Trophoblast cell (in vitro differentiated cells and primary cell): ENCODE results near the gene KIF18B.
"Not testable (repeated sequence)": the region's sequence is repeated elsewhere in the genome, so short reads cannot be mapped to it uniquely, and the experiment has no call there.

Experiments used
- DNase-seq, 2 donors: peaks; one replicate each; pipeline ENCODE4 v3.0.0-alpha.2; 2016
- H2AFZ ChIP-seq: 2 replicates; pipeline ENCODE4 v1.6.1; 2013; ENCODE audit warnings: low read length, moderate library complexity, mild to moderate bottlenecking; ENCODE audit not compliant: insufficient read depth, poor library complexity
- H2AK5ac ChIP-seq: 2 replicates; pipeline ENCODE4 v1.6.1; 2013; ENCODE audit warnings: mild to moderate bottlenecking, low read length
- H2BK120ac ChIP-seq: 2 replicates; pipeline ENCODE4 v1.6.1; 2013; ENCODE audit warnings: low read length, mild to moderate bottlenecking, moderate library complexity; ENCODE audit not compliant: insufficient read depth, poor library complexity
- H2BK12ac ChIP-seq: 2 replicates; pipeline ENCODE4 v1.6.1; 2013; ENCODE audit warnings: mild to moderate bottlenecking, low read length, moderate library complexity
- H2BK5ac ChIP-seq: 2 replicates; pipeline ENCODE4 v1.6.1; 2013; ENCODE audit warnings: low read length, low read depth, moderate library complexity, mild to moderate bottlenecking; ENCODE audit not compliant: poor library complexity
- H3K14ac ChIP-seq: 2 replicates; pipeline ENCODE4 v1.6.1; 2013; ENCODE audit warnings: mild to moderate bottlenecking, low read length
- H3K18ac ChIP-seq: 2 replicates; pipeline ENCODE4 v1.6.1; 2013; ENCODE audit warnings: mild to moderate bottlenecking, low read length
- H3K23ac ChIP-seq: 2 replicates; pipeline ENCODE4 v1.6.1; 2013; ENCODE audit warnings: low read length
- H3K27ac ChIP-seq: 2 replicates; pipeline ENCODE4 v1.5.1; 2013; ENCODE audit warnings: low read depth, mild to moderate bottlenecking, inconsistent platforms, low read length, moderate library complexity
- H3K27me3 ChIP-seq: 2 replicates; pipeline ENCODE4 v1.6.1; 2013; ENCODE audit warnings: inconsistent platforms, mild to moderate bottlenecking, low read length, moderate library complexity; ENCODE audit not compliant: insufficient read depth
- H3K36me3 ChIP-seq, 2 experiments: 1 replicate in 1 of 2; 2 replicates in 1 of 2; pipeline ENCODE4 v1.6.1; 2013; ENCODE audit warnings: low read length in 2 of 2, mild to moderate bottlenecking in 2 of 2, moderate library complexity in 1 of 2; ENCODE audit not compliant: insufficient read depth in 2 of 2, control insufficient read depth in 1 of 2
- H3K4ac ChIP-seq: 2 replicates; pipeline ENCODE4 v1.6.1; 2013; ENCODE audit warnings: low read depth, mild to moderate bottlenecking, low read length, moderate library complexity
- H3K4me1 ChIP-seq, 2 experiments: 1 replicate in 1 of 2; 2 replicates in 1 of 2; pipeline ENCODE4 v1.6.1; 2013; ENCODE audit warnings: low read length in 2 of 2, mild to moderate bottlenecking in 2 of 2, moderate library complexity in 1 of 2; ENCODE audit not compliant: insufficient read depth in 2 of 2, control insufficient read depth in 1 of 2
- H3K4me2 ChIP-seq: 2 replicates; pipeline ENCODE4 v1.6.1; 2013; ENCODE audit warnings: inconsistent platforms, mild to moderate bottlenecking, low read length, moderate library complexity
- H3K4me3 ChIP-seq: 2 replicates; pipeline ENCODE4 v1.5.1; 2013; ENCODE audit warnings: mild to moderate bottlenecking, low read depth, low read length, inconsistent platforms
- H3K79me1 ChIP-seq: one replicate; pipeline ENCODE4 v1.6.1; 2013; ENCODE audit warnings: low read length
- H3K79me2 ChIP-seq: 2 replicates; pipeline ENCODE4 v1.6.1; 2013; ENCODE audit warnings: low read length, mild to moderate bottlenecking; ENCODE audit not compliant: control insufficient read depth, insufficient read depth, poor library complexity
- H3K9ac ChIP-seq: 2 replicates; pipeline ENCODE4 v1.6.1; 2013; ENCODE audit warnings: mild to moderate bottlenecking, low read length
- H3K9me3 ChIP-seq: 2 replicates; pipeline ENCODE4 v1.6.1; 2013; ENCODE audit warnings: low read depth, mild to moderate bottlenecking, control low read depth, inconsistent platforms, low read length; ENCODE audit not compliant: insufficient read depth
- H4K12ac ChIP-seq: 2 replicates; pipeline ENCODE4 v1.6.1; 2013; ENCODE audit warnings: low read depth, mild to moderate bottlenecking, low read length, moderate library complexity
- H4K8ac ChIP-seq: 2 replicates; pipeline ENCODE4 v1.6.1; 2013; ENCODE audit warnings: low read depth, mild to moderate bottlenecking, low read length, moderate library complexity
- H4K91ac ChIP-seq: one replicate; pipeline ENCODE4 v1.6.1; 2013; ENCODE audit warnings: low read depth, mild to moderate bottlenecking, low read length, moderate library complexity
- WGBS: extraction: QIAGEN DNeasy Blood & Tissue Kit; methylation state at CpG from one replicate; pipeline ENCODE4 v1.1.7; 2013; ENCODE audit warnings: missing lambda C conversion rate; ENCODE audit not compliant: insufficient read length, insufficient coverage; ENCODE audit errors: extremely low coverage; 5-methylcytosine and 5-hydroxymethylcytosine counted together

Gene KIF18B

DNA sequence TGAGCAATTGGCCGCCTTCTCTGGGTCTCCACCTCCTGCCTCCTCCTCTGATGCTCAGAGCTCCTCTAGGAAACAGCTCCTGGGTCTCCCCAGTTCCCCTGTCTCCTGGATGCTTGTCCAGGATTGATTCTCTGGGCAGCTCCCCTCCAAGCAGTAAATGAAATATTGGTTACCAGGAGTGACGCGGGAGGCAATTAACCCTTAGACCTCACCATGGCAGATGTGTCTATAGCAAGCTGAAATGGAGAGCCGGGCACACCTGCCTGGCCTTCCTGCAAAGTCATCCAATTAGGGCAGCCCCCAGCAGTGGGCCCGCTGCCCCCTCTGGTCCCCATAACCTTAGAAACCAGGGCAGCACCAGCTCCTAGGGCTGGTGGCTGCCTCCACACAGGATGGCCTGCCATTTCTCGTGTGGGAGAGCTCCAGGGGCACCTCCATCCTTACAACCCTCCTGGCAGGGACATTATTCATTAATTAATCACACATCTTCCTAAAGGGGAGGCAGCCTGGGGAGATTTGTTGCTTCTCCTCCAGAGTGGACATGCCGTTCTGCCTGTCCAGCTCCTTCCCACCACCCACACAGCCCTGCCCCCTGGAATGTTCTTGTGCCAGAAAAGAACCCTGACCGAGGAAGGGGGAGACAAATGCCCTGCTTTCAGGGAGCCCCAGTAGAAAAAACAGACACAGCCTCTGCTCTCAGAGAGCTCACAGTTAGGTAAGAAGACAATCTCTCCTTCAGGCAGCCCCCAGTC is 8.3 kb upstream of the KIF18B start:
- Histone ChIP-seq H4K12ac (no peak overlapping the region), H4K8ac (no peak overlapping the region), H3K18ac (no peak overlapping the region), H3K27ac (no peak overlapping the region), H3K23ac (no peak overlapping the region), H3K79me2 (no peaks in the 10 kb centered on the region), H4K91ac (no peak overlapping the region), H3K9ac (no peak overlapping the region), H3K4me3 (no peak overlapping the region), H3K9me3 (no peaks in the 10 kb centered on the region), H3K79me1 (no peaks in the 10 kb centered on the region), H2BK120ac (no peak overlapping the region), H3K27me3 (peaks cover 2% of the 10 kb centered on the region), H3K4ac (no peak overlapping the region), H2BK5ac (no peak overlapping the region), H3K14ac (no peak overlapping the region), H3K4me1 (no peaks in the 10 kb centered on the region), H2AK5ac (no peak overlapping the region), H2AFZ (no peak overlapping the region), H3K36me3 (no peaks in the 10 kb centered on the region), H3K4me2 (no peak overlapping the region), H2BK12ac (no peak overlapping the region)
- WGBS: no CpG with 5 or more reads among the region's 8 CpGs
- no peak for DNase-seq

DNA sequence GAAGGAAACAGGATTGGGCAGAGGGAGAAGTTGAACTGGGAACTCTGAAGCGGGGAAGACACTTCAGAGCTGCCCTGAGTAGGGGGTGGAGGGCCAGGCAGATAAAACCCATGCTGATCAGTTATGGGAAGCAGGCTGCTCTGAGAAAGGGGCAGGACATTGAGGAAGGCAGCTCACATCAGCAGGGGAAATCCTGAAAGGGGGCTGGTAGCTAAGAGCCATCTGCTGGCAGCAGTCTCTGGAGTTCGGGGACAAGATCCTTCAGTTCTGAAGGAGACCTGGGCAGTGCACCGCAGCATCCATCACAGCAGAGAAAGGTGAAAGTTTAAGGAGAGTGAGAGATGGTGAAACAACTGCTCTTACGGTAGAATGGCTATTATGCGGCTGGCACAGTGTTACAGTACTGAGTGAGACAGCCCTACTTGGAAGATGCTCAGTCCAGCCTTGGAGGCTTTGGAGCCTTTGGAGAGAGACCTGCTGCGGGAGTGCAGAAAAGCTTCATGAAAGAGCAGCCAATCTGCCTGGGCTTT is 5.4 kb upstream of the KIF18B start:
- no peak overlapping the region for H3K27ac ChIP-seq
- no peak overlapping the region for H2BK12ac ChIP-seq
- no peak overlapping the region for H2BK5ac ChIP-seq
- no peak overlapping the region for H3K18ac ChIP-seq
- no peaks in the 10 kb centered on the region for H3K27me3 ChIP-seq
- H3K4me2 ChIP-seq: no peak overlapping the region
- no CpG with 5 or more reads among the region's 6 CpGs for WGBS
- H2BK120ac ChIP-seq: no peak overlapping the region
- no peak for DNase-seq
- no peak overlapping the region for H4K91ac ChIP-seq
- no peak overlapping the region for H2AFZ ChIP-seq
- no peak overlapping the region for H3K9ac ChIP-seq
- no peak overlapping the region for H3K4me3 ChIP-seq
- H3K23ac ChIP-seq: no peak overlapping the region
- no peak overlapping the region for H4K12ac ChIP-seq
- H3K79me2 ChIP-seq: no peaks in the 10 kb centered on the region
- H2AK5ac ChIP-seq: no peak overlapping the region
- H3K36me3 ChIP-seq: no peaks in the 10 kb centered on the region
- no peaks in the 10 kb centered on the region for H3K9me3 ChIP-seq
- H3K79me1 ChIP-seq: no peaks in the 10 kb centered on the region
- H4K8ac ChIP-seq: no peak overlapping the region
- peaks cover 2% of the 10 kb centered on the region in 2 experiments for H3K4me1 ChIP-seq
- H3K14ac ChIP-seq: no peak overlapping the region
- H3K4ac ChIP-seq: no peak overlapping the region

GRCh38 chr17:44948315-44948795 is 782 bp upstream of the KIF18B start:
- H3K4ac ChIP-seq: no peak overlapping the region
- no peak overlapping the region for H2BK5ac ChIP-seq
- H3K14ac ChIP-seq: no peak overlapping the region
- H3K9ac ChIP-seq: no peak overlapping the region
- H3K4me2 ChIP-seq: peak overlapping the region; percentile 98
- peaks cover 4 to 7% of the 10 kb centered on the region in 2 experiments for H3K4me1 ChIP-seq
- no peak overlapping the region for H3K23ac ChIP-seq
- DNase-seq: no peak
- H3K36me3 ChIP-seq: no peaks in the 10 kb centered on the region
- peak overlapping the region; percentile 3 for H4K91ac ChIP-seq
- no peak overlapping the region for H3K18ac ChIP-seq
- peak overlapping the region; percentile 90 for H4K8ac ChIP-seq
- no peak overlapping the region for H2AK5ac ChIP-seq
- H2BK12ac ChIP-seq: no peak overlapping the region
- no peak overlapping the region for H3K27ac ChIP-seq
- no CpG with 5 or more reads among the region's 7 CpGs for WGBS
- peaks cover 9% of the 10 kb centered on the region for H3K79me2 ChIP-seq
- no peak overlapping the region for H3K4me3 ChIP-seq
- no peaks in the 10 kb centered on the region for H3K27me3 ChIP-seq
- peaks cover 3% of the 10 kb centered on the region for H3K79me1 ChIP-seq
- no peaks in the 10 kb centered on the region for H3K9me3 ChIP-seq
- no peak overlapping the region for H2AFZ ChIP-seq
- H2BK120ac ChIP-seq: no peak overlapping the region
- H4K12ac ChIP-seq: peak overlapping the region; percentile 81

DNA sequence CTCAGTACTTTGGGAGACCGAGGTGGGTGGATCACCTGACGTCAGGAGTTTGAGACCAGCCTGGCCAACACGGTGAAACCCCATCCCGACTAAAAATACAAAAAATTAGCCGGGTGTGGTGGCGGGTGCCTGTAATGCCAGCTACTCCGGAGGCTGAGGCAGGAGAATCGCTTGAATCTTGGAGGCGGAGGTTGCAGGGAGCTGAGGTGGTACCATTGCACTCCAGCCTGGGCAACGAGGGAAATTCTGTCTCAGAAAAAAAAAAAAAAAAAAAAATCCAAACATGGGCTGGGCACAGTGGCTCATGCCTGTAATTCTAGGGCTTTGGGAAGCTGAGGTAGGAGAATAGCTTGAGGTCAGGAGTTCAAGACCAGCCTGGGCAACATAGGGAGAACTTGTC is 1.9 kb downstream of the KIF18B start:
- not testable (repeated sequence) for H2BK5ac ChIP-seq, H3K9me3 ChIP-seq, H2BK120ac ChIP-seq, H2AK5ac ChIP-seq, H3K4me3 ChIP-seq, H3K27ac ChIP-seq, H3K4me2 ChIP-seq, H4K12ac ChIP-seq, H2AFZ ChIP-seq, H3K27me3 ChIP-seq, H3K18ac ChIP-seq, H4K91ac ChIP-seq, H3K4ac ChIP-seq, H2BK12ac ChIP-seq, H3K9ac ChIP-seq, H3K36me3 ChIP-seq, H3K14ac ChIP-seq, H4K8ac ChIP-seq, H3K79me1 ChIP-seq, H3K23ac ChIP-seq, DNase-seq, H3K79me2 ChIP-seq
- peaks cover 6 to 12% of the 10 kb centered on the region in 2 experiments for H3K4me1 ChIP-seq
- WGBS: no CpG with 5 or more reads among the region's 10 CpGs
